Measurements from ENCODE around the gene ONECUT3. TPM values are rescaled to one million over a fixed set of nuclear protein-coding genes. Genes with fewer than 3 reads are reported as not detected.

ONECUT3 gene
- total RNA-seq, 4 donors from 2014 or later = not detected

DNA sequence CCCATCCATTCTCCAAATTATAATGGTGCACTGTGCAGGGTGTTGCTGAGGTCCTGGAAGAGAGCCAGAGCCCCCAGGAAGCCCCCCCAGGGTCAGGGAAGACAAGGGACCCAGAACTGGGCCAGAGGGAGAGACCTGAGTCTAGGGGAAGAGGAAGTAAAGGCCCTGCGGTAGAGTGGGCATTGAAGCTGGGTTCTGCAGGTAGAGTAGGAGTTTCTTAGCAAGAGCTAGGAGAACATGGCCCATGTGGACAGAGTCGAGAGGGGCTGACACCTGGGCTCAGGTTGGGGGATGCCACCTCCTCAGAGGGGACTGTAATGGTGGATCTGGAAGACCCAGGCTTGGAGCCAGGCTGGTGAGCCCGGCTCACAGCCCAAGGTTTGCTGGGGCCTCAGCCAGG, 17.0 kb upstream of the ONECUT3 start:
- TF ChIP-seq CTCF (IDR thresholded peaks at IDR 0.05) (no peak), POLR2A (IDR thresholded peaks at IDR 0.05) (no peak)
- 49 to 60% methylated on average over 3 of the region's 3 CpGs for WGBS, 2 donors
- DNase-seq (ENCODE audit: low spot score in 2 of 2) = no peak
- no peak overlapping the region for H3K4me3 ChIP-seq (ENCODE audit: low read depth, poor library complexity, severe bottlenecking)
- intact Hi-C loops (cut with DNase I; ENCODE audit: low total_unique reads) = no loop called here

GRCh38 chr19:1736927-1737326, 16.4 kb upstream of the ONECUT3 start:
- 29 to 33% methylated on average over 15 to 22 of the region's 22 CpGs for WGBS, 2 donors
- no peak overlapping the region for H3K4me3 ChIP-seq (ENCODE audit: low read depth, poor library complexity, severe bottlenecking)
- TF ChIP-seq POLR2A (IDR thresholded peaks at IDR 0.05) = no peak
- TF ChIP-seq CTCF (IDR thresholded peaks at IDR 0.05) = no peak
- intact Hi-C loops (cut with DNase I; ENCODE audit: low total_unique reads) = no loop called here
- DNase-seq (ENCODE audit: low spot score in 2 of 2) = no peak

DNA sequence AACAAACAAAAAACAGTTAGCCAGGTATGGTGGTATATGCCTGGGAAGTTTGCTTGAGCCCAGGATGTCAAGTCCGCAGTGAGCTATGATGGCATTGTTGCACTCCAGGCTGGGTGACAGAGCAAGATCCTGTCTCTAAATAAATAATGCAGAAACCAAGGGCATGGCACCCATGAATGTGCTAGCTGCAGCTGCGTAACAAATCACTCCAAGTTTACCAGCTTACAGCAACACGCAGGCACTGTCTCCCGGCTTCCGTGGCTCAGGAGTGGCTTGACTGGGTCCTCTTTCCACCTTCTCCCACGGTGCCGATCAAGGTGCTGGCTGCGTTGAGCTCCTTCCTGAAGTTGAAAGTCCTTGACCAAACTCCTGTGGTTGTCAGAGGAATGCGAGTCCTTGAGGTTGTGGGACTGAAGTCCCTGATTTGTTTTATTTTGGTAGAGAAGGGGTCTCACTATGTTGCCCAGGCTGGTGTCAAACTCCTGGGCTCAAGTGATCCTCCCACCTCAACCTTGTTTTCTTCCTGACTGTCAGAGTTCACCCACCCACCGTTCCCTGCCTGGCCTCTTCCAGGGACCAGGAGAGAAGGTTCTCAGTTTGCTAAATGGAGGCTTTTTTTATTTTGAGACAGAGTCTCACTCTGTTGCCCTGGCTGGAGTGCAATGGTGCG, 13.2 kb upstream of the ONECUT3 start:
- H3K4me3 ChIP-seq (ENCODE audit: low read depth, poor library complexity, severe bottlenecking) = no peak overlapping the region
- 90 to 95% methylated on average over 11 of the region's 11 CpGs for WGBS, 2 donors
- DNase-seq (ENCODE audit: low spot score in 2 of 2) = no peak
- intact Hi-C loops (cut with DNase I; ENCODE audit: low total_unique reads) = no loop called here
- no peak for TF ChIP-seq POLR2A (IDR thresholded peaks at IDR 0.05)
- no peak for TF ChIP-seq CTCF (IDR thresholded peaks at IDR 0.05)

- H3K4me3 ChIP-seq (ENCODE audit: low read depth, poor library complexity, severe bottlenecking) = no peak overlapping the region
- no peak for TF ChIP-seq POLR2A (IDR thresholded peaks at IDR 0.05)
- TF ChIP-seq CTCF (IDR thresholded peaks at IDR 0.05) = no peak
- DNase-seq (ENCODE audit: low spot score in 2 of 2) = no peak
- WGBS, 2 donors = 81% methylated on average over 30 to 34 of the region's 34 CpGs
- intact Hi-C loops (cut with DNase I; ENCODE audit: low total_unique reads) = no loop called here
Measured at GRCh38 chr19:1742989-1743696, 10.2 kb upstream of the ONECUT3 start.

- no peak overlapping the region for H3K4me3 ChIP-seq (ENCODE audit: low read depth, poor library complexity, severe bottlenecking)
- 54 to 59% methylated on average over 10 of the region's 10 CpGs for WGBS, 2 donors
- no peak for DNase-seq (ENCODE audit: low spot score in 2 of 2)
- intact Hi-C loops (cut with DNase I; ENCODE audit: low total_unique reads) = no loop called here
- TF ChIP-seq POLR2A (IDR thresholded peaks at IDR 0.05) = no peak
- TF ChIP-seq CTCF (IDR thresholded peaks at IDR 0.05) = no peak
Measured at GRCh38 chr19:1744133-1744665, 9.1 kb upstream of the ONECUT3 start.

All from lower leg skin (tissue), 4 donors.